ENCODE results near the gene TRIM66. TPM values are rescaled to one million over a fixed set of nuclear protein-coding genes. Genes with fewer than 3 reads are reported as not detected.
A peak's percentile ranks its signal among the peaks of the same experiment; 100 is the strongest.

TRIM66 gene, protein sequence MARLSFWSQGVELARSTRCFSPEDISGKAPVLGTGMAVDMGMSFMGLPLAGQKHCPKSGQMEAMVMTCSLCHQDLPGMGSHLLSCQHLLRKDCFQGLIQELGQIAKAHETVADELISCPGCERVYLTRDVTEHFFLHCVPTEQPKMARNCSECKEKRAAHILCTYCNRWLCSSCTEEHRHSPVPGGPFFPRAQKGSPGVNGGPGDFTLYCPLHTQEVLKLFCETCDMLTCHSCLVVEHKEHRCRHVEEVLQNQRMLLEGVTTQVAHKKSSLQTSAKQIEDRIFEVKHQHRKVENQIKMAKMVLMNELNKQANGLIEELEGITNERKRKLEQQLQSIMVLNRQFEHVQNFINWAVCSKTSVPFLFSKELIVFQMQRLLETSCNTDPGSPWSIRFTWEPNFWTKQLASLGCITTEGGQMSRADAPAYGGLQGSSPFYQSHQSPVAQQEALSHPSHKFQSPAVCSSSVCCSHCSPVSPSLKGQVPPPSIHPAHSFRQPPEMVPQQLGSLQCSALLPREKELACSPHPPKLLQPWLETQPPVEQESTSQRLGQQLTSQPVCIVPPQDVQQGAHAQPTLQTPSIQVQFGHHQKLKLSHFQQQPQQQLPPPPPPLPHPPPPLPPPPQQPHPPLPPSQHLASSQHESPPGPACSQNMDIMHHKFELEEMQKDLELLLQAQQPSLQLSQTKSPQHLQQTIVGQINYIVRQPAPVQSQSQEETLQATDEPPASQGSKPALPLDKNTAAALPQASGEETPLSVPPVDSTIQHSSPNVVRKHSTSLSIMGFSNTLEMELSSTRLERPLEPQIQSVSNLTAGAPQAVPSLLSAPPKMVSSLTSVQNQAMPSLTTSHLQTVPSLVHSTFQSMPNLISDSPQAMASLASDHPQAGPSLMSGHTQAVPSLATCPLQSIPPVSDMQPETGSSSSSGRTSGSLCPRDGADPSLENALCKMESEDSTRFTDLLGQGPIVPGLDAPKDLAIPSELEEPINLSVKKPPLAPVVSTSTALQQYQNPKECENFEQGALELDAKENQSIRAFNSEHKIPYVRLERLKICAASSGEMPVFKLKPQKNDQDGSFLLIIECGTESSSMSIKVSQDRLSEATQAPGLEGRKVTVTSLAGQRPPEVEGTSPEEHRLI (N-terminal part only)
- total RNA-seq: 0.58 and 10.5 TPM in 2 replicates

DNA sequence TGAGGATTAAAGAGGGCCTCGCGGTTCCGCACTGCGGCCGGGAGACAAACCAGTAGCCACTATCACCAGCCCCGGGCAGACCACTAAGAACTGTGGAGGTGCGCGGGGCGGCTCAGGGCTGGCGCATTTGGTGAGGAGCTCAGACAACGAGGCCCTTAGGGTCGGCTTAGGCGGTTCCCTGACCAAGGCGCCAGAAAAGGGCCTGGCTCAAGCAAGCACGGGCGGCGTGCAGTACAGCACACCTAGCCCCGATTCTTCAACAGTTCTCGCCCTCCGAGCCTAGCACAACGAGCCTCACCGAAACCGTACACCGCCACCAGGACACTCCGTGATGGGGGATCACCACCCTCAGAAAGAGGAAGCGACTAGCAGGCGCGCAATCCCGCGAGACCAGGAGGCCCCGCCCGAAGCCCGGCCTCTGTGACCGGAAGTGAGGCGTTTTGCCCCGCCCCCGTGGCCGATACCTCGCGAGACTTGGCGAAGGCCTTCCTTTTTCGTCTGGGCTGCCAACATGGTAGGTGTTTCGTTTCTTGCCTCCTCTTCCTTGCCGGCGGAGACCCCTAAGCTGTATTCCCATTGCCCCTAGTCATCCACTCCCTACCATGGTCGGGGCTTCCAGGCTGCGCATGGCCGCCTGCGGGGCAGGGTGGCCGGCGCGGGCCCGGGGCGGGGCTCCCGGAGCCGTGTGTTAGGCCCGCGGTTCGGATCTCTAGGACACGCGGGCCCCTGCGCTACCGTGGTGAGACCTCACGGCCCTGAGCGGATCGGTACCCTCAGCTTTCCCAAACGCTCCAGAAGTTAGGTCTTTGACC is at the start of gene TRIM66, which contains the start of gene RPL27A:
Gene TRIM66 (minus strand): TSS at position 363 of the 812 bp plus-strand sequence. CDS start 10,391 bp downstream, outside the sequence.
Gene RPL27A (plus strand): TSS at position 490 of the 812 bp plus-strand sequence. CDS start 22 bp downstream, at position 512.
- TF ChIP-seq, protein P1, sequence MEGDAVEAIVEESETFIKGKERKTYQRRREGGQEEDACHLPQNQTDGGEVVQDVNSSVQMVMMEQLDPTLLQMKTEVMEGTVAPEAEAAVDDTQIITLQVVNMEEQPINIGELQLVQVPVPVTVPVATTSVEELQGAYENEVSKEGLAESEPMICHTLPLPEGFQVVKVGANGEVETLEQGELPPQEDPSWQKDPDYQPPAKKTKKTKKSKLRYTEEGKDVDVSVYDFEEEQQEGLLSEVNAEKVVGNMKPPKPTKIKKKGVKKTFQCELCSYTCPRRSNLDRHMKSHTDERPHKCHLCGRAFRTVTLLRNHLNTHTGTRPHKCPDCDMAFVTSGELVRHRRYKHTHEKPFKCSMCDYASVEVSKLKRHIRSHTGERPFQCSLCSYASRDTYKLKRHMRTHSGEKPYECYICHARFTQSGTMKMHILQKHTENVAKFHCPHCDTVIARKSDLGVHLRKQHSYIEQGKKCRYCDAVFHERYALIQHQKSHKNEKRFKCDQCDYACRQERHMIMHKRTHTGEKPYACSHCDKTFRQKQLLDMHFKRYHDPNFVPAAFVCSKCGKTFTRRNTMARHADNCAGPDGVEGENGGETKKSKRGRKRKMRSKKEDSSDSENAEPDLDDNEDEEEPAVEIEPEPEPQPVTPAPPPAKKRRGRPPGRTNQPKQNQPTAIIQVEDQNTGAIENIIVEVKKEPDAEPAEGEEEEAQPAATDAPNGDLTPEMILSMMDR (conservative IDR thresholded peaks at IDR 0.05; ENCODE audit: low read depth, low read length): no peak
- peak; percentile 46 for DNase-seq (ENCODE audit: low read depth)
- H3K4me3 ChIP-seq (ENCODE audit: low read depth, low read length): peak within 1 kb of the TSS; percentile 98

DNA sequence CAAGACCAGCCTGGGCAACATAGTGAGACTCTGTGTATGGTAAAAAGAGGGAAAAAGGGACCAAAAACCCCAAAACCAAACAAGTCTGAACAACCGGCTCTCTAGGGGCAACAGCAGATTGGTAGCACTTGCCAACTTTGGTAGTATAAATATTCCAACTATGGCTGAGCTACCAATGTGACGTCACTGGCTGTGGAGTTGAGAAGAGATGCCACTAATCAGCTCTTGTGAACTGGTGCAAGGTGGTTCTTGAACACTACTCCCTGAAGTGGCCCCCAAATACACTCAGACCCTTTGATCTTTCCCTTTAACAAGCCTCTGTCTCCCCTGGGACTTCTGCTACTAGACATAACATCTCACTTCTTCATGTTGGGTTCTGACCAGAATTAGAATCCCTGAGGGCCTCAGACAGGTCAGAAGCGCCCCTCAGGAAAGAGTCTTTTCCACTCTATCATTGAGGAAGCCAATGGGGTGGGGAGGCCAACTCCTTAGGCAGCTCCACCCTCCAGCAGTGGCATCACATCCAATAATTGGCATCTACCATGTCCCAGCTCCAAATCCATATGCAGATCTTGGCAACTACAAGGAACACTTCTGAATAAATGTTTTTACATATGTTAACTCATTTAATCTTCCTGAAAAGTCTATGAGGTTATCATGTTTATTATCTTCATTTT is 49.3 kb upstream of the TRIM66 start:
- no peak overlapping the region for H3K4me3 ChIP-seq (ENCODE audit: low read depth, low read length)
- no peak for DNase-seq (ENCODE audit: low read depth)
- TF ChIP-seq, protein P1 (conservative IDR thresholded peaks at IDR 0.05; ENCODE audit: low read depth, low read length): no peak

DNA sequence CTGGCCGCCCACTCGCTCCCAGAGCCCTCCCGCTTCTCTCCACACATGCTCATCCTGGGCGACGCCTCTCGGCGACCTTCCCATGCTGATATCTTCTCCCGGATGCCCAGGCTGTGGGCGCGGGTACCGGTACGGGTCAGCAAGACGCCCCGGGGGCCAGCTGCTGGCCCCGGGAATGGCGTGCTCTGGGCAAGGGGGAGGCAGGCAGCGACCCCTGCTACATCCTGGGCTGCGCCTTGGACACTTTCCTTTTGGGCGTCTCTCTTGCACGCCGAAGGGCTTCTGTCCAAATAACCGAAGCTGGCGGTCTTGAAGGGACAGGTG is 48.2 kb upstream of the TRIM66 start:
- DNase-seq (ENCODE audit: low read depth): no peak
- TF ChIP-seq, protein P1 (conservative IDR thresholded peaks at IDR 0.05; ENCODE audit: low read depth, low read length): no peak
- no peak overlapping the region for H3K4me3 ChIP-seq (ENCODE audit: low read depth, low read length)

DNA sequence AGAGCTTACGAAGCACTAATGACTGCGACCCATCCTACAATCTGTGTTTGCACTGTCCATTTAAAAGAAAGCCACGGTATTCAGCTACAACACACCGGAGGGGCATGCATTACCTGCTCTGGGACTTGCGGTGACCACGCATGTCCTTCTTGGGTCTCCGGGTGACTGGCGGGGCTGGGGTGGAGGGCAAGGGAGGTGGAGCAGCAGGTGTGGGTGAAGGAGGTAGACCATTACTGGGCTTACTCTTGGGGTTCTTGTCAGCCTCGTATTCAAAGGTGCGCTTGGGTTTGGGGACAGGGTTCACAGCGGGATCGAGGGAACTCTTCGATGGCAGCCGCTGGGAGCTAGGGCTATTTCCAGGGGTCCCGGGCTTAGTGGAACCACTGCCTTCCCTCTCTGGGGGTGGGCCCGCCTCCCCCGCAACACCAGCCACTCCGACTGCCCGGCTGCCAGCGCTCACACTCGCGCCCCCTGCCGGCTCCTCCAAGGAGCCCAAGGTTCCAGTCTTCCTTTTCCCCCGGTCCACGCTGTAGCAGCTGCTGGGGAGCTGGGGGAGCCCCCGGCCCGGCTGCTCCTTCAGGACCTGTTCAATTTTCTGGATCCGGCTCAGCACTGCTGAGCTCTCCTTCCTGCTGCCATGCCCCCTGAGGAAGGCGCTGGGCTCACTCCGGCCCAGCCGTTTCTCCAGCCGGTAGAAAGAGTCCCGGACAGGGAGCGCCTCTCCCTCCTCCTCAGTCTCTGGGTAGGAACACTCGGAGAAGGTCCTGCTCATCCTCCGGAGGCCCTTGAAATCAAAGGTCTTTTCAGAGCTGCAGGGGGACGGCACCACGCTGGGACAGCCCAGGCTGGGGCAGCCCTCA is 47.6 kb upstream of the TRIM66 start:
- H3K4me3 ChIP-seq (ENCODE audit: low read depth, low read length): no peak overlapping the region
- TF ChIP-seq, protein P1 (conservative IDR thresholded peaks at IDR 0.05; ENCODE audit: low read depth, low read length): no peak
- DNase-seq (ENCODE audit: low read depth): no peak

DNA sequence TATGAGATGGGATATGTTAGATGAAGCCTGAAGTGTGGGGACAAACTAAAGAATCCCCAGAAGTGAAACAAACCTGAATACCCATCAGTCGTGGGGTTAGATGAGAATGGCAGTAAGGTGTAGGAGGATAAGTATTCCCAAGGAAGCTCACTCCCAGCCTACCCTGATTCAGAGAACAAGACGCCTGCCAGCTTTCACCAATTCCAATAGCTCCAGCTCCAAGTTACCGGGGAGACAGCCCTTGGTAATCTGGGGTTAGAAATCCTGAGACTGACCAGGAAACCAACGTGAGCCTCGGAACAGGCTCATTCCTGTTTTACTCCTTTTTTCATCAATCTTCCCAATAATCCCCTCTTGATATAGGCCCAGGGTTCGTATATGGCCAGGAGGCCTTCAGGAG is 46.6 kb upstream of the TRIM66 start:
- no peak for DNase-seq (ENCODE audit: low read depth)
- H3K4me3 ChIP-seq (ENCODE audit: low read depth, low read length): no peak overlapping the region
- TF ChIP-seq, protein P1 (conservative IDR thresholded peaks at IDR 0.05; ENCODE audit: low read depth, low read length): no peak
